Neutrophil (primary cell): ENCODE results near the gene SNX8.

Experiments
- H3K27ac ChIP-seq: fragments of 200-600 bp; sonication (generic); 2 replicates; pipeline ENCODE4 v1.5.1; 2016; ENCODE audit warnings: mild to moderate bottlenecking, moderate library complexity
- H3K27me3 ChIP-seq: fragments of 200-600 bp; sonication (generic); 2 replicates; pipeline ENCODE4 v1.6.0; 2016; ENCODE audit warnings: mild to moderate bottlenecking
- H3K36me3 ChIP-seq: fragments of 200-600 bp; sonication (generic); 2 replicates; pipeline ENCODE4 v1.5.1; 2017
- H3K4me1 ChIP-seq, 2 experiments: fragments of 200-600 bp in 1 of 2; sonication (generic) in 1 of 2; 1 replicate in 1 of 2; 2 replicates in 1 of 2; pipeline versions ENCODE4 v1.5.1 to v1.6.1; 2013 to 2016; ENCODE audit warnings: low read depth in 1 of 2, low read length in 1 of 2, mild to moderate bottlenecking in 1 of 2, moderate library complexity in 1 of 2; ENCODE audit not compliant: control insufficient read depth in 1 of 2, insufficient read depth in 1 of 2
- H3K4me3 ChIP-seq, 2 experiments: fragments of 200-600 bp in 1 of 2; sonication (generic) in 1 of 2; 1 replicate in 1 of 2; 2 replicates in 1 of 2; pipeline ENCODE4 v1.5.1; 2013 to 2016; ENCODE audit warnings: low read depth in 1 of 2, low read length in 1 of 2, mild to moderate bottlenecking in 1 of 2, moderate library complexity in 1 of 2
- H3K9me3 ChIP-seq: fragments of 200-600 bp; sonication (generic); 2 replicates; pipeline ENCODE4 v1.5.1; 2016
- TF ChIP-seq, protein P1 (sequence below): fragments of 200-600 bp; sonication (generic); IDR thresholded peaks from 2 replicates; pipeline ENCODE4 v1.5.1; 2016; ENCODE audit warnings: antibody characterized with exemption

The SNX8 gene

DNA sequence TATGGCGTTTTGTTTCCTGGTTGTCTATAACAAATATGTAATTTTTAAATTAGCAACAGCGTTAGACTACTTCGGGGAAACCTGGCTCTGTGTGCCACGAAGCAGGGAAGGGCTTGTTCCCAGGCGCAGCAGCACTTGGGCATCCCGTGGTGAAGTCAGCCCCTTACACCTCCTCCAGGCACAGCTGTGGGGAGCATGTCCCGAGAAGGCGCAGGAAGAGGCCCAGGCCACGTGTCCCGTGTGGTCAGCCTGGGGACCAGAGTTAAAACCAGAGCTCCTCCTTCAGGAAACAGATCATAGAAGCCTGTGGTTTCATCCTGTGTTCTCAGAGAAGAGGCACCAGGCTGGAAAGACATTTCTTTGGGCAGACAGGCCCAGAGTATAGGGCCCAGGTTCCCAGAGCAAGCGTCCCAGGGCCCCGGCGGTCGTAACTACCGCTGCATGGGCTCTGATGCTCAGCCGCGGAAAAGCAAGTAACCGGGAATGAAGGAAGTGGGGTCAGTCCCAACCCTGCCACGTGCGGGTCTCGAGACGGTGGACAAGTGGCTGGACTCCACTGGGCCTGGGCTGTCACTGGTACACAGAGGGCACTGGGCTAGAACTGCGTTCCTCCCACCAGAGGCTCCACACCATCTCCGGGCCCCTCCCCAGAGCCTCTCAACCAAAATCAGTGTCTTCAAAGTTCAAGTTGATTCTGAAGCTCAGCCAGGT is 65.1 kb downstream of the SNX8 start:
- H3K36me3 ChIP-seq: no peaks in the 10 kb centered on the region
- no peaks in the 10 kb centered on the region for H3K9me3 ChIP-seq
- no peaks in the 10 kb centered on the region for H3K27me3 ChIP-seq
- peaks cover 17 to 24% of the 10 kb centered on the region in 2 experiments for H3K4me1 ChIP-seq
- H3K27ac ChIP-seq: peak overlapping the region; percentile 24
- no peak overlapping the region for H3K4me3 ChIP-seq
- TF ChIP-seq, protein P1, sequence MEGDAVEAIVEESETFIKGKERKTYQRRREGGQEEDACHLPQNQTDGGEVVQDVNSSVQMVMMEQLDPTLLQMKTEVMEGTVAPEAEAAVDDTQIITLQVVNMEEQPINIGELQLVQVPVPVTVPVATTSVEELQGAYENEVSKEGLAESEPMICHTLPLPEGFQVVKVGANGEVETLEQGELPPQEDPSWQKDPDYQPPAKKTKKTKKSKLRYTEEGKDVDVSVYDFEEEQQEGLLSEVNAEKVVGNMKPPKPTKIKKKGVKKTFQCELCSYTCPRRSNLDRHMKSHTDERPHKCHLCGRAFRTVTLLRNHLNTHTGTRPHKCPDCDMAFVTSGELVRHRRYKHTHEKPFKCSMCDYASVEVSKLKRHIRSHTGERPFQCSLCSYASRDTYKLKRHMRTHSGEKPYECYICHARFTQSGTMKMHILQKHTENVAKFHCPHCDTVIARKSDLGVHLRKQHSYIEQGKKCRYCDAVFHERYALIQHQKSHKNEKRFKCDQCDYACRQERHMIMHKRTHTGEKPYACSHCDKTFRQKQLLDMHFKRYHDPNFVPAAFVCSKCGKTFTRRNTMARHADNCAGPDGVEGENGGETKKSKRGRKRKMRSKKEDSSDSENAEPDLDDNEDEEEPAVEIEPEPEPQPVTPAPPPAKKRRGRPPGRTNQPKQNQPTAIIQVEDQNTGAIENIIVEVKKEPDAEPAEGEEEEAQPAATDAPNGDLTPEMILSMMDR: no peak

DNA sequence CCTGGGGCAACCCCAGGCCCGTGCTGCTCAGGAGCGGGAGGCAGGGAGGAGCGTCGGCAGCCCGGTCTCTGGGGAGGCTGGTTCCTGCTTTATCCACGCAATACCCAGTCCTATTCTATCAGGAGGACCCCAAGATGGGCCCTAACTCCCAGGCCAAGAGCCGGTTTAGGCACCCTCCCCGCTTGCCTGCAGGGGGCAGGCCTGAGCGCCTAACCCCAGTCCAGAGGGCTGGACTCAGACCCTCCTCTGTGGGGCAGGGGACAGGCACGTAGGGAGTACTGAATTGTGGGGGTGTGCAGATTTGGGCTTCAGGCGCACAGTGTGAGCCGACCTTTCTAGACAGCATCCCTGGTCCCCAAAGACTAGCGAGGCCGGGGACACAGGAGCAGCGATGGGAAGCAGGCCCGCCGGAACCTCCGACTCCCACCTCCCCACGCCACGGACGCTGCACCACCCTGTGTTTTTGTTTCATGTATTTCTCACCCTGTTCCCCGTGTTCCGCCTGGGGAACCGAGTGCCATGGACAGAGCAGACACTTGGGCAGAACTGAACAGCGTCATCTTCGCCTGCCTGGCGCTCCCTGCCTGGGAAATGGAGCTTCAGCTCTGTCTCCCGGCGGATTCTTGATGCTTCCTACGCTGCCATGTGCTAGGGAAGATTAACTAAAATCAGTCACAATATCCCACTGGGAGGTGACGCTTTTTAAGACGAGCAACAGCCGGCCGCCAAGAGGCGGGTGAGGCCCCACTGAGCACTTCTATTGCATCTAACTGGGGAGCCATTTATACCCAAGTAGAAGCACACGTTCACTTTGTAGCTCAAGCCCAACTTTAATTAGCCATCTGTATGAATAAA is 66.9 kb downstream of the SNX8 start:
- no peak overlapping the region for H3K4me3 ChIP-seq
- H3K27ac ChIP-seq: no peak overlapping the region
- H3K36me3 ChIP-seq: no peaks in the 10 kb centered on the region
- peaks cover 27 to 31% of the 10 kb centered on the region in 2 experiments for H3K4me1 ChIP-seq
- TF ChIP-seq, protein P1: peak; percentile 52
- no peaks in the 10 kb centered on the region for H3K27me3 ChIP-seq
- H3K9me3 ChIP-seq: no peaks in the 10 kb centered on the region

DNA sequence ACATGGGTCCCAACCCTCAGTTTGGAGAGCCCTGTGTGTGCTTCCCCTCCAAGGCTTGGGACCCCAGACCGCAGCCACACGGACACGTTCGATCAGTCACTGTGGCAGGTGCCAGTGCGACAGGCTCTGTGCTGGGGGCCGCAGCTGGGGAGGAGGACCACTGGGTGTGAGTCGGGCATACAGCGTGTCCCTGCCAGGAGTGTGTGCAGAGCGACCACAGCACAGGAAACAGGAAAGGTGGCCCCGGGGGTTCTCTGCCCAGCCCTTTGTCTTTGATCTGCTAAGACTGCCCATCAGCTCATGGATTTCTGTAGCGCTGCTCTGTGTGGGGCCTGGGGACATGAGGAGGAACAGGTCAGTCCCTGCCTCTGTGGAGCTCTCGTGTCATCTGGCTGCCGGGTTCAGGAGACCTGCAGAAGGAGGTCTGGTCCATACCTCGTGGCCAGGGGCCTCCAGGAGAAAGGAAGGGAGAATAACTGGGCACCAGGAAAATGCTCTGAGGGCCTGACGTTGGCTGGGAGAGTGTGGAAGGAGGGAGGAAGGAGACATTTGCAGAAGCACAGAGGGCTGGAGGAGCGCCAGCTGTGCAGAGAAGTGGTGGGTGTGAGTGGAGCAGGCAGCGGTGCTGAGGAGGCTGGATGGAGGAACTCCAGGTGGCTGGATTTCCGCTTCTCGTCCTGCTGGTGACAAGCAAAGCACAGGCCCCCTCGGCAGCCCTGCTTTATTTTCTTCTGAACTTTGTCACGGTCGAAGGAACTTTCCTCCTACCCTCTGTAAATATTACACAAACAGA is 68.2 kb downstream of the SNX8 start:
- Histone ChIP-seq H3K9me3 (no peaks in the 10 kb centered on the region), H3K4me1 (peaks cover 35 to 39% of the 10 kb centered on the region in 2 experiments), H3K36me3 (no peaks in the 10 kb centered on the region), H3K27ac (no peak overlapping the region), H3K27me3 (no peaks in the 10 kb centered on the region), H3K4me3 (no peak overlapping the region)
- TF ChIP-seq, protein P1: no peak

DNA sequence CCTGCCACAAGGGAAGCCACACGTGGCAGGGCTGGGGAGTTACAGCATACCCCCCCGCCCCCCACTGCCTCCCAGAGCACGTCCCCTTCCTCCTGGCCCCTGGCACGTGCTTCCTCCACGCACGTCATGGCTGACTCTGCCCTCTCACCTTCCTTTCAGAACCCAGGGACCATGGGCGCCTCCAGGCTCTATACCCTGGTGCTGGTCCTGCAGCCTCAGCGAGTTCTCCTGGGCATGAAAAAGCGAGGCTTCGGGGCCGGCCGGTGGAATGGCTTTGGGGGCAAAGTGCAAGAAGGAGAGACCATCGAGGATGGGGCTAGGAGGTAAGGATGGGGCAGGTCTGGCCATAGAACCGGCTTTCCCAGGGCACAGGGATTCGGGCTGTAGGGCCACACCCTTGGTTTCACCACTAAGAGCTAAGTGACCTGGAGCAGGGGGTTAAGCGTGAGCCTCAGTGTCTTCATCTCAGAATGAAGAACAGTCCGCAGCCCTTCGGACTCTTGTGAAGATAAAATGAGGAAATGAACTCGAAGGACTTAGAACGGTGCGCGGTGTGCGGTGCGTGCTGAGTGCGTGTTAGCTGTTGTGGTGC is 69.7 kb downstream of the SNX8 start:
- TF ChIP-seq, protein P1: no peak
- H3K4me3 ChIP-seq: no peak overlapping the region
- H3K27ac ChIP-seq: no peak overlapping the region
- H3K27me3 ChIP-seq: no peaks in the 10 kb centered on the region
- peaks cover 34% of the 10 kb centered on the region in 2 experiments for H3K4me1 ChIP-seq
- H3K36me3 ChIP-seq: peaks cover under 1% of the 10 kb centered on the region
- no peaks in the 10 kb centered on the region for H3K9me3 ChIP-seq

DNA sequence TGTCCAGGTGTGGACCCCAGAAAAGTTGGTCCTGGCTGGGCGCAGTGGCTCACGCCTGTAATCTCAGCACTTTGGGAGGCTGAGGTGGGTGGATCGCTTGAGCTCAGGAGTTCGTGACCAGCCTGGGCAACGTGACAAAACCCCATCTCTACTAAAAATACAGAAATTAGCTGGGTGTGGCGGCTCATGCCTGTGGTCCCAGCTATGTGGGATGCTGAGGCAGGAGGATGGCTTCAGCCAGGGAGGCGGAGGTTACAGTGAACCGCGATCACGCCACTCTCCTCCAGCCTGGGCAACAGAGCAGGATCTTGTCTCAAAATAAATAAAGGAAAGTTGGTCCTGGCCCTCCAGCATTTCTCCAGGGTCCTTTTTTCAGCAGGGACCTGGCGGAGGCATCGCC is 70.8 kb downstream of the SNX8 start:
- H3K4me1 ChIP-seq: peaks cover 24 to 25% of the 10 kb centered on the region in 2 experiments
- H3K27ac ChIP-seq: no peak overlapping the region
- H3K36me3 ChIP-seq: peaks cover 8% of the 10 kb centered on the region
- no peaks in the 10 kb centered on the region for H3K27me3 ChIP-seq
- TF ChIP-seq, protein P1: no peak
- no peaks in the 10 kb centered on the region for H3K9me3 ChIP-seq
- no peak overlapping the region for H3K4me3 ChIP-seq
